ENCODE measurements around the gene HDDC3. TPM values are rescaled to one million over a fixed set of nuclear protein-coding genes. Genes with fewer than 3 reads are reported as not detected.

HDDC3 gene
- total RNA-seq, 1 experiment from 2014 or later = 51.9 TPM

GRCh38 chr15:90892023-90892422 lies 40.3 kb downstream of the HDDC3 start:
- no peaks in the 10 kb centered on the region for H3K9me3 ChIP-seq
- no peaks in the 10 kb centered on the region for H3K36me3 ChIP-seq
- H3K4me3 ChIP-seq = no peak overlapping the region
- H3K27me3 ChIP-seq = no peaks in the 10 kb centered on the region
- DNase-seq = no peak

- no peaks in the 10 kb centered on the region for H3K36me3 ChIP-seq
- no peak overlapping the region for H3K4me3 ChIP-seq
- no peaks in the 10 kb centered on the region for H3K9me3 ChIP-seq
- no peak for DNase-seq
- no peaks in the 10 kb centered on the region for H3K27me3 ChIP-seq
Observed at GRCh38 chr15:90891346-90891949, 40.9 kb downstream of the HDDC3 start.

GRCh38 chr15:90890839-90891238 lies 41.5 kb downstream of the HDDC3 start:
- Histone ChIP-seq H3K36me3 (no peaks in the 10 kb centered on the region), H3K9me3 (no peaks in the 10 kb centered on the region), H3K4me3 (no peak overlapping the region), H3K27me3 (no peaks in the 10 kb centered on the region)
- DNase-seq = no peak

GRCh38 chr15:90889736-90890456 lies 42.5 kb downstream of the HDDC3 start:
- H3K36me3 ChIP-seq = no peaks in the 10 kb centered on the region
- no peaks in the 10 kb centered on the region for H3K27me3 ChIP-seq
- no peaks in the 10 kb centered on the region for H3K9me3 ChIP-seq
- DNase-seq = no peak
- H3K4me3 ChIP-seq = no peak overlapping the region

GRCh38 chr15:90889313-90889730 lies 43.0 kb downstream of the HDDC3 start:
- no peaks in the 10 kb centered on the region for H3K27me3 ChIP-seq
- no peaks in the 10 kb centered on the region for H3K9me3 ChIP-seq
- H3K36me3 ChIP-seq = no peaks in the 10 kb centered on the region
- DNase-seq = no peak
- H3K4me3 ChIP-seq = no peak overlapping the region

- no peaks in the 10 kb centered on the region for H3K36me3 ChIP-seq
- DNase-seq = no peak
- no peak overlapping the region for H3K4me3 ChIP-seq
- no peaks in the 10 kb centered on the region for H3K9me3 ChIP-seq
- H3K27me3 ChIP-seq = no peaks in the 10 kb centered on the region
Observed at GRCh38 chr15:90887037-90887481, 45.3 kb downstream of the HDDC3 start.

GRCh38 chr15:90886291-90886614 lies 46.1 kb downstream of the HDDC3 start:
- no peaks in the 10 kb centered on the region; the same call in 1 of the 2 replicates for H3K36me3 ChIP-seq
- H3K4me3 ChIP-seq = no peak overlapping the region
- H3K27me3 ChIP-seq = no peaks in the 10 kb centered on the region
- no peaks in the 10 kb centered on the region for H3K9me3 ChIP-seq
- DNase-seq = no peak

GRCh38 chr15:90885432-90886290 lies 46.7 kb downstream of the HDDC3 start:
- no peak overlapping the region for H3K4me3 ChIP-seq
- no peaks in the 10 kb centered on the region; the same call in 1 of the 2 replicates for H3K36me3 ChIP-seq
- DNase-seq = peak; percentile 65
- H3K9me3 ChIP-seq = no peaks in the 10 kb centered on the region
- H3K27me3 ChIP-seq = no peaks in the 10 kb centered on the region

GRCh38 chr15:90884719-90885431 lies 47.5 kb downstream of the HDDC3 start:
- DNase-seq = no peak
- Histone ChIP-seq H3K27me3 (no peaks in the 10 kb centered on the region), H3K4me3 (peak overlapping the region; percentile 37), H3K9me3 (no peaks in the 10 kb centered on the region), H3K36me3 (peaks cover 3% of the 10 kb centered on the region; the same call in 1 of the 2 replicates)

- DNase-seq = peak; percentile 69
- H3K36me3 ChIP-seq = peaks cover 3% of the 10 kb centered on the region; the same call in 1 of the 2 replicates
- no peaks in the 10 kb centered on the region for H3K27me3 ChIP-seq
- no peaks in the 10 kb centered on the region for H3K9me3 ChIP-seq
- H3K4me3 ChIP-seq = peak within 1 kb of the TSS; percentile 37
Observed at GRCh38 chr15:90883976-90884718, 48.2 kb downstream of the HDDC3 start, which contains the start of gene FES. TSS of gene FES (plus strand) at chr15:90884504. CDS start at chr15:90885046, 542 bp downstream.

- Histone ChIP-seq H3K27me3 (no peaks in the 10 kb centered on the region), H3K4me3 (peak overlapping the region; percentile 37), H3K36me3 (peaks cover 3% of the 10 kb centered on the region), H3K9me3 (no peaks in the 10 kb centered on the region)
- no peak for DNase-seq
Observed at GRCh38 chr15:90883526-90883975, 48.8 kb downstream of the HDDC3 start.

- Histone ChIP-seq H3K36me3 (peaks cover 3% of the 10 kb centered on the region), H3K9me3 (no peaks in the 10 kb centered on the region), H3K4me3 (no peak overlapping the region), H3K27me3 (no peaks in the 10 kb centered on the region)
- DNase-seq = no peak
Observed at GRCh38 chr15:90882781-90883525, 49.4 kb downstream of the HDDC3 start.

GRCh38 chr15:90881978-90882721 lies 50.2 kb downstream of the HDDC3 start:
- Histone ChIP-seq H3K27me3 (no peaks in the 10 kb centered on the region), H3K36me3 (peaks cover 6% of the 10 kb centered on the region), H3K4me3 (no peak overlapping the region), H3K9me3 (no peaks in the 10 kb centered on the region)
- DNase-seq = no peak

- DNase-seq = no peak
- no peak overlapping the region for H3K4me3 ChIP-seq
- H3K36me3 ChIP-seq = peaks cover 12% of the 10 kb centered on the region
- no peaks in the 10 kb centered on the region for H3K27me3 ChIP-seq
- no peaks in the 10 kb centered on the region for H3K9me3 ChIP-seq
Observed at GRCh38 chr15:90881181-90881977, 51.0 kb downstream of the HDDC3 start.

Measured in MG63 (cell line).